Right lobe of liver (tissue), 4 donors: ENCODE results near the gene SH3PXD2A.

Experiments
- CTCF ChIP-seq, 4 donors: fragments of 200-600 bp in 3 of 4; fragments of 450-650 bp in 1 of 4; IDR thresholded peaks; one replicate each; pipeline versions ENCODE4 v1.5.1 to v1.8.0; 2016 to 2022; ENCODE audit warnings: antibody characterized with exemption in 4 of 4, mild to moderate bottlenecking in 2 of 4
- POLR2A ChIP-seq: fragments of 450-650 bp; IDR thresholded peaks from one replicate; pipeline ENCODE4 v1.6.1; 2017; ENCODE audit warnings: antibody characterized with exemption, mild to moderate bottlenecking
- donor health status: DM: no; HTN: no; CAD: no.
- donor health status: DM: no; HTN: no; CAD: no.
- donor health status: DM: no; HTN: yes; CAD: no.

- TF ChIP-seq CTCF (IDR thresholded peaks at IDR 0.05) (no peak), POLR2A (no peak)
These were observed 225.8 kb downstream of the SH3PXD2A start for GRCh38 chr10:103629581-103629980.
